HG02870 (cell line): Measurements from ENCODE around the gene LRRC34.

Experiments used
- ATAC-seq: cut with Tn5 transposase; IDR thresholded peaks from one replicate; pipeline ENCODE4 v1.9.1; 2021; ENCODE audit warnings: mild to moderate bottlenecking, moderate library complexity; ENCODE audit not compliant: unreplicated experiment

The LRRC34 gene

DNA sequence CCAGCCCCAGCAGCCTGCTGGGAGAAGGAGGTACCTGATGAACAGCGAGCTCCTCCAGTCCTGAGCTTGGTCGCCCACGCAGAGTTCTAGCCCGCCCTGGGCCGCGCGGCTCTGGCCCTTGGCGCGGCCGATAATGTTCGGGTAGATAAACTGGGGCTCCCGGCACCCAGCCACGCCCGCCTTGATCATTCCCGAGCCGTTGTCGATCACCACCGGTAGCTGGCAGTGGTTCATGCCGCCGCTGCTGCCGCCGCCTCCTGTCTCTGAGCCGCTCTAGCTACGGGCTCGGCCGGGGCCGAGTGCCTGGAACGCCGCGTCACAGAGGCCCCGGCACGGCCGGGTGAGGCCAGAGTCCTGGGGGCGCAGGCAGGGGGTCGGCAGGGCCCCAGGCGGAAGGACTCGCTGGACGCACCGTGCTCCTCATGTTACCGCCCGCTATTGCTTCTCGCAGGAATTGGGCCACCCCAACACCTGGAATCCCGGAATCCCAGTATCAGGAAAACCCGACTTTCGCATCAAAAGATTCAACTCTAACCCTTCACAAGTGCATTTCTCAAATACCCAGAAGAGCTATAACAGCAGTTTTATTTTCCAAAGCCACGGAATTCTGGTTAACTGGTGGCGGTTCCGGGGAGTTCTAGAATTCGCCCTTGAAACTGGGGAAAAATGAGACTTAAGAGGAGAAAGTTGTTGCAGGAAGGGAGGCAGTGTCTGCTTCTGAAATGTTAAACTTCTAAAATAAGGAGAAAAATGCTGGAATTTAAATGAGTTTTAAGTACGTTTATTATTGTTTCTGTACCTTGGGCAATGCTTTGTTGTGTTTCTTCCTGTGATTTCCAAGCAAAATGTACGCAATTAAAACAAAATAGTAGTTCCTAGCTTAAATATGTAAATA lies 43.2 kb downstream of the LRRC34 start, which contains the start of gene ACTRT3:
Gene ACTRT3, minus strand, starts transcription at position 275 of the 895 bp plus-strand sequence. Its CDS starts 41 bp downstream, at position 234.
- ATAC-seq: peak; percentile 20

DNA sequence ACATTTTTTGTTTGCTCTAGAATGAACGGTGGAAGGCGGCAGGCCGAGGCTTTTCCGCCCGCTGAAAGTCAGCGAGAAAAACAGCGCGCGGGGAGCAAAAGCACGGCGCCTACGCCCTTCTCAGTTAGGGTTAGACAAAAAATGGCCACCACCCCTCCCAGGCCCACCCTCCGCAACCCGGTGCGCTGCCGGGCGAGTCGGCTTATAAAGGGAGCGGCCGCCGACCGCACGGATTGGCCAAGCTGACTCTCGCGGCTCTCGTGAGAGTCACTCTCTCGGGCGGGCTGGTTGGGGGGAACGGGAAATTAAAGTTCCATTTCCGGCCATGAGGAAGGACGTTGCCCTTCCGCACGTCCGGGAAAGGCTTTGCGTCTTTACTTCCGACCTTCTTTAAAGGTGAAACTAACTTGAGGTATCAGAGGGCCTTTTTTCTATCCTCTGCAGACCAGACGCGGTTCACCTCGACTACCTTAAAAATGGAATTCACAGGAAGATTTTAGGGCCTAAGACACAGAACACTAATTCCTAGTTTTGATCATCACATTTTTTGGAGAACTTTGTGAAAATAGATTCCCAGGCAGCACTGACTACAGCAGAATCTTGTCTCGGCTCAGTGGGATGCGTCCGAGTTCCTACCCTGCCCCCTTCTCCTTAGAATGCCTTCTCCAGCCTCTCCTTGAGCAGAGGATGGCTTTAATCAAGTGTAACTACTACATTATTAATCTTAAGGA lies 47.7 kb downstream of the LRRC34 start, which contains the start of gene TERC:
Gene TERC, minus strand, starts transcription at position 179 of the 731 bp plus-strand sequence.
- peak; percentile 68 for ATAC-seq

DNA sequence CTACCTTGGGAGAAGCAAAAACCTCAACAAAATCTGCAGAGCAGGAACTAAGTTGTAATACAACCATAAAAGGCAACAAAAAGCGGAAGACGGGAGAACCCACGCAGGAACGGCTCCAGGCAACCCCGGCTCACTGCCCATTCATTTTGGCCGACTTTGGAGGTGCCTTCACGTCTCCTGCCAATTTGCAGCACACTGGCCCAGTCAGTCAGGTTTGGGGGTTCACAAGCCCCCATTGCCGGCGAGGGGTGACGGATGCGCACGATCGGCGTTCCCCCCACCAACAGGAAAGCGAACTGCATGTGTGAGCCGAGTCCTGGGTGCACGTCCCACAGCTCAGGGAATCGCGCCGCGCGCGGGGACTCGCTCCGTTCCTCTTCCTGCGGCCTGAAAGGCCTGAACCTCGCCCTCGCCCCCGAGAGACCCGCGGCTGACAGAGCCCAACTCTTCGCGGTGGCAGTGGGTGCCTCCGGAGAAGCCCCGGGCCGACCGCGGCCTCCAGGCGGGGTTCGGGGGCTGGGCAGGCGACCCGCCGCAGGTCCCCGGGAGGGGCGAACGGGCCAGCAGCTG lies 48.3 kb downstream of the LRRC34 start:
- peak; percentile 35 for ATAC-seq

DNA sequence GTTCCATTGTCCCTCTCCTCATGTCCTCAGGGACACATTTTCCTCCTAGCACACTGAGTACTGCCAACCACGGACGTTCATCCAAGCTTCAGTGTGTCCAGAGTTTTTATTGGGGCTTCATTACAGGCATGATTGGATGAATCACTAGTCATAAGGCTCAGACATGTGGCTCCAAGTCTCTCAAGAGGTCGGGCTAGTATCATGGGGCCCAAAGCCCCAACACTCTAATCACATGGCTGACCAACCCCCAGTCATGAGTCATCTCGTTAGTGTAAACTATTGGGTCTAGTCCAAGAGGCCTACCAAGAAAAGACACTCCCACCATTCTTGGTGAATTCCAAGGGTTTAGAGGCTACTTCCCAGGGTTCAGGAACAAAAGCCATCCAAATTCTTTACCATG lies 52.2 kb downstream of the LRRC34 start:
- ATAC-seq: no peak

DNA sequence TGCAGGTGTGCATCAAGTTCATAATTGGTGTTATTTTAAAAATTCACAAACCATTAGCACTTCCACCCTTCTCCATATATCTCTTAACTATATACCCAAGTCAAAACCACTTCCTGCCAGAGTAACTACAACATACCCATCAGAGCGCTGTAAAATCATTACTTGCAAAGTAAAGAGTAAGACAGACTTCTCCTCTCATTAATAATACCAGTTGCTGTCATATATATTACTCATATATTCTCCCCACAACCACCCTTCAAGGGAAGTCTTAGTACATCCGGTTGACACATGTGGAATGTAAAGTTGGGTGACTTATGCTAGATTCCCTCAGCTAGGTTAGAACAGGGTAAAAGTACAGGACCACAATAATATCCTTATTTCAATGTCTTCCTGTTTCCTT lies 53.4 kb downstream of the LRRC34 start:
- ATAC-seq: peak; percentile 49

DNA sequence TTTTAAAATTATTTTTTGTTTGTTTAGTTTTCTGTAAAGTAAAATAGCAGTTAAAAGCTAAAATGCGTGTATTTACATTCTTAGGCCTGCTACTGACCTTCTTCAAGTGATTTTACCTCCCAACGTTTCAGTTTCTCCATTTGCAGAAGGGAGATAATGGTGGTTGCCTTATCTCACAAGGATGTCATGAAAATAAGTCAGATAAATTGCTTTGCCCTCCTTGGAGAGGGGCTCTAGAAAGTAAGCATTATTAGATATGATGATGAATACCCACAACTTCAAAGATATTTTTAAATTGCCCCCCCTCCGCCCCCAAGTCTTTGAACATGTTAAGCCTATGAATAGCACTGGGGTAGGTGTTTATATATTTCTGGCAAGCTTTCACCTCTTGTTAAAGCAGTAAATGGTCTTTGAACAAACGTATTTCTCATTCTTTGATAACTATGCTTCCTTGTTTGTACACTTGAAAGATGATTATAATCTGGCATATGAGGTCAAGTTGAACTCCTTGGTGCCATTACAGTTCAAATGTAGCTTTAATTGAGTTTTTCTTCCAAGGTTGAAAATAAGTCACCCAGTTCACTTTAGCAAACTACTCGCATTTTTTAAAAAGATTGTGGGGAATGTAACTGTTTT lies 54.2 kb downstream of the LRRC34 start:
- ATAC-seq: no peak

DNA sequence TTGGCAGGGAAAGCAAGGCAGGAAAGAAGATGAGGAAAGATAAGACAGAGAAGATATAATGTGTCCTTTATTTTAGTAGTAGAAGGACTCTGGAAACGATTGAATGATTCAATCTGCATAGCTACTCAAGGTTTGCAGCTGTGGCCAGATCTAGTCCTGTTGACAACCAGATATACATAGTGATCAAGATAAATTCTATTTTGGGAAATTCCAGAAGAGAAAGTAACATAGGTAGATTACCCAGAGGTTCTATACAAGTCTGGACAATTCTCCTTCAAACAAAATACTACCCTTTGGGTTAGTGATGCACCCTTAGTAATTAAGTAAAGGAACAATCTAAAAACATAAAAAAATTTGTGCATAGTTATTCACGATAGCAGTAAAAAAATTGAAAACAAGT lies 57.2 kb downstream of the LRRC34 start:
- ATAC-seq: no peak

DNA sequence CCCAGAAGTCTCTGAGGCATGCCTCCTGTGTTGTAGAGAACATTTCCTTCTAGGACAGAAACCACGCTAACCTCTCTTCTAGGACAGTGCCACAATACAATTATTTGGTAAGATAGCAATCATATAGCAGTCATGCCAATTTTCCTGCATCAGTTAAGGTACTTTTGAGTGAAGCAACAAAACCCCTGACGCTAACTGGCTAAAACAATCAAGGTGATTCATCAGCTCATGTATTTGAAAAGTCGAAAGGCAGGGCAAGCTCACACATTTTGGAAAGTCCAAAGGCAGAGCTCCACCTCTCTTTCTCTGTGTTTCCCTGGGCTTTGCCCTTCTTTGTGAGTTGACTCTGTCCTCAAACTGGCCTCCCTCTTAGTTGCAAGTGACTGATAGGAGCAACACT lies 58.0 kb downstream of the LRRC34 start:
- no peak for ATAC-seq

DNA sequence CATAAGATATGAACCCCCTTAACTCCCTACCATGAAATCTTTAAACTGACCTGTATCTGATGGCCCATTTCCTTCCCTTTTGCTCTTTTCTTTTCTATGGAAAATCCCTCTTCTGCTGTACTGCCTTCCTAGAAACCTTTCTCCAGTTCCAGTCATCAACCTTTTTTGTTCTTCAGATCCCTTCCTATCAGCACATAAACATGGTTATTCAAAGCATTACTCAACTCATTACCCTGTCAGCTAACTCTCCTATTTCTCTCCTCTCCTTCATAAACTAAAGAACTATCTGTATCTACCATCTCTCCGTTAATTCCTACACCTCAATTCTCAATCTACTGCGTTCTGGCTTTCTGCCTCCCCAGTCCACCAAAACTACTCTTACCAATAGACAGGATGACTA lies 60.8 kb downstream of the LRRC34 start:
- no peak for ATAC-seq

DNA sequence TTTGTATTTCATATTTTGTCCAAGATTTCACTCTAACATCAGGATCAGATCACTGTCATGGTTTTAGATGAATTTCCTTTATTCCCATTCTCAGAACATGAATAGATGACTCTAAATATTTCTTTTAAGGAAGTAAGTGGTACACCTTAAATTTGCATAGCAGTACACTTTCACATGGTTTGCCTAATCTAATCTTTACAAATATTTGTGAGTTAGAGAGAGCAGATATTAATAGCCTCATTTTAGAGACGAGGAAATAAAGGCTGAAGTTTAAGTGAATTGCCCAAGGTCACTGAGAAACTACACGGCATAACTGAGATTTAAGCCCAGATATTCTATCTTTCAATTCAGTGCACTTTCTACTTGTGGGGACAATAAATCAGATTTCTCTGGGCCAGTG lies 62.0 kb downstream of the LRRC34 start:
- no peak for ATAC-seq

DNA sequence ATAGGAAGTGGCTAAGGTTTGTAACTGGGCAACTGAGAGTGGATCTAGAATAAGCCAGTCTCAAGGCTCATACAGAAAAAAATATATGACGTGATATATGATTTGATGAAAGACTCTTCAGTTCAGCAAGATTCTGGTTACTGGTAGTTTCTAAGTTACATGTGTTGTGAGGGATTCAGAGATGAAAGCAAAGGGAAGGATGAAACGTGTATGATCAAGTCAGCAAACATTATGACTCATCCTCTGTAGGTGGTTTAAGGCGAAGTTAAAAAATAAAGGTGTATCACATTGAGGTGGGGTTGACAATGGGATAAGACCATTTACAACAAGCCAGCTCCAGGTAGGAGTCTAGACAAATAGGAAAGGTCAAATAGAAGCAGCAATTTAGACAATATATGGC lies 64.0 kb downstream of the LRRC34 start:
- ATAC-seq: peak; percentile 51

DNA sequence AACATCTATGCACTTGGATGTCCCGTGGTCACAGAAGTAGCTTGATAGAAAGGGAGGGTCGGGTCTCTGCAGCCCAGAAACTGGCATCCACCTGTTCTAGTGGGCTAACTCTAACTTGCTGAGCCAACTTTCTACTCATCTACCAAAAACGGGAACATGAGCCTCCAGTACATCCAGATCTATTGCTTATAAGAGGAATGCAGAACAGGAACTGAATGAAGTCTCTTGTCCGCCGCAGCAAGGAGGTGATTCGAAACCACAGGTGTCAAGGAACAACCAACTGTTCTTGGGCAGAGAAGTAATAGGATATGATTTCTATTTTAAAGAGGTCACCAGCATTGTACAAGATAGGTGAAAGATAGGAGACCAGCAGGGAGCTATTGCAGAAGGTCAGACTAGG lies 65.8 kb downstream of the LRRC34 start:
- ATAC-seq: no peak

DNA sequence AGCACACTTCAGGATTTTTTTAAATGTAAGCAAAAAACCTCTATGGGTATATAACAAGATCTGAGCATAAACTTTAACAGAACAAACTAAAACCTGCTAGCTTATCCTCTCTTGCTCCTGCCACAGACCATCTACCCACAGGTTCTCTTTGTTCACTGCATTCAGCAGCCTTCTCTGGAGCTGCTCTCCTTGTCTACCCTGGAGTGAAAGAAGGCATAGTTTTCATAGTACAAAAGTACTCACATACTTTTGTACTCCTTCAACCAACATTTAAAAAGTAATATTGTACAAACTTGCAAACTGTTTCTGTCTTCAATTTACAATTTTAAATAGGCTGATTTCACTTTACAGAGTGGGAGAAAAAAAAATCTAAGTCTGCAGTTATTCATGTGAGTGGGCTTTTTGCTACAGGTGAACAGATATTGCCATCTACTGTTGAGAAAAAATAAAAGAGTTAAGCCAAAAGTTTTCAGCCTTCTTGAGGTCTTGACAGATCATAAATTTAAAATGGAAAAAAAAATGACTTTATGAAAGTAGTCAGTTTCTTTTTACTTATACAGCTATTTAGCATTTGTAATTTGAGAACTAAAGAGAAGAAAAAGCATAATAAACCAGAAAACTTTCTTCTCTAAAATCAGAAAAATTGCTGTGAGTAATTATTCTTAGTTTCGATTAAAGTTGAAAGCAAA lies 68.2 kb downstream of the LRRC34 start:
- no peak for ATAC-seq
